ENCODE data around the gene PLXNA3. TPM values are rescaled to one million over a fixed set of nuclear protein-coding genes. Genes with fewer than 3 reads are reported as not detected.

The PLXNA3 gene
- polyA plus RNA-seq, 3 donors = 49.7 to 65.3 (median 53.2) TPM

DNA sequence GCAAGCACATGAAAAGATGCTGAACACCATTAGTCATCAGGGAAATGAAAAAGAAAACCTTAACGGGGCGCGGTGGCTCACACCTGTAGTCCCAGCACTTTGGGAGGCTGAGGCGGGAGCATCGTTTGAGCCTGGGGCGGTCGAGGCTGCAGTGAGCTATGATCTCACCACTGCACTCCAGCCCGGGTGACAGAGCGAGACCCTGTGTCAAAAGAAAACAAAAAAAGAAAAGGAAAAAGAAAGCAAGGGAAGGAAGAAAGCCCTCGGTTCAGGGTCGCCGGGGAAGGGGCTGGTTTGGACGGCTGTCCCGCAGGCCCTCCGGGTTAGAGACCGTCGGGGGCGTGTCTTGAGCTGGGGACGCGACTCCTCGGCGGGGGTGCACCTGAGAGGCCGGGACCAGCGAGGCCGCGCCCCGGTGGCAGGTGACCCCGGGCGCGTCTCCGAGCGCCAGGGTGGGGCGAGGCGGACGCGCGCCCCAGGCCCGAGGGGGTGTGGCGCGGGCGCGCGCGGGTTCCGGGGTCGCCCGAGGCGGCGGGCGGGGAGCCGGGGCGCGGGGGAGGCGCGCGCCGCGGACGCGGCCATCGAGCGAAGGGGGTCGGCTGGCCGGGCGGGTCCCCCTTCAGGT lies 478 bp upstream of the PLXNA3 start:
- DNase-seq = no peak

DNA sequence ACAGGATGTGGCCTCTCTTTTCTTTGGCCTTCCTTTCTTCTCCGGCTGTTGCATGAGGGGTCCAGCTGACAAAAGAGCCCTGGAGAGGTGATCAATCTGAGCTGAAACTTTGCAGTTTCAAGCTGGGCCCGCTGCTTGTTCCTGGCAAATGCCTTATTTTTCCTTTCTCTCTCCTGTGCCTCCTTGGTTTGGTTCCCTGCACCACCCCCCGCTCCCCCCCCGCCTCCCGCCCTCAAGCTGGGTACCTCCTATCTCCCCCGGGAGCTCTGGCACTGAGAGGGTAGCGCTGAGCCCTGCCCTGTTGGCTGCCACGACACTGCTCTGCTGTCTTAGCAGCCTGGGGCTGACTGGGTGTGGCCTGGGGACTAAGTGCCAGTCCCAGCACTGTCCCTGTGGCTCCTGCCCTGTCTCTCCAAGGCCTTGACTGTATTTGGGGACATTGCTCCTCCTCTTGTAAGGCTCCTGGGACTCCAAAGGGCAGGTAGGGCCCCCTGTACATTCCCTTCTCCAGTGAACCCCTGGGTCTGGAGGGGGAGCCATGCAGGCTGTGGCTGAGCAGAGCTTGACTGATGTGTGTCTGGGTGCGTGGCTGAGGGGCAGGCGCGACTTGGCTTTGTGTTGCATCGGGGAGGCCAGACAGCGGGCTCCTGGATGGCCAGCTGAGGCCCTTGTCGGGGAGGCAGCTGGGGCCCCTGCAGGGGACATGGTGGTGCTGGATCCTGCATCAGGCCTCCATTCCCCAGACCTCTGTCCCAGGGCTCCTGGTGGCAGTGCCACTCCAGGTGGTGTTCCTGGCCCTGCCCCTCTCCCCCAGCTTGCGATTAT lies 1.1 kb downstream of the PLXNA3 start:
- DNase-seq = no peak

GRCh38 chrX:154459832-154460231 lies 1.8 kb downstream of the PLXNA3 start:
- DNase-seq = no peak

DNA sequence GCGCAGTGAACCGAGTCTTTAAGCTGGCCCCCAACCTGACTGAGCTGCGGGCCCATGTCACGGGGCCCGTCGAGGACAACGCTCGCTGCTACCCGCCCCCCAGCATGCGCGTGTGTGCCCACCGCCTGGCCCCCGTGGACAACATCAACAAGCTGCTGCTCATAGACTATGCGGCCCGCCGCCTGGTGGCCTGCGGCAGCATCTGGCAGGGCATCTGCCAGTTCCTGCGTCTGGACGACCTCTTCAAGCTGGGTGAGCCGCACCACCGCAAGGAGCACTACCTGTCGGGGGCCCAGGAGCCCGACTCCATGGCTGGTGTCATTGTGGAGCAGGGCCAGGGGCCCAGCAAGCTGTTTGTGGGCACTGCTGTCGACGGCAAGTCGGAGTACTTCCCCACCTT lies 2.2 kb downstream of the PLXNA3 start:
- DNase-seq = no peak

- no peak for DNase-seq
Measured at GRCh38 chrX:154462396-154462795, 4.3 kb downstream of the PLXNA3 start.

GRCh38 chrX:154463611-154464220 lies 5.6 kb downstream of the PLXNA3 start:
- no peak for DNase-seq

- DNase-seq = no peak
Measured at GRCh38 chrX:154464806-154465365, 6.8 kb downstream of the PLXNA3 start.

DNA sequence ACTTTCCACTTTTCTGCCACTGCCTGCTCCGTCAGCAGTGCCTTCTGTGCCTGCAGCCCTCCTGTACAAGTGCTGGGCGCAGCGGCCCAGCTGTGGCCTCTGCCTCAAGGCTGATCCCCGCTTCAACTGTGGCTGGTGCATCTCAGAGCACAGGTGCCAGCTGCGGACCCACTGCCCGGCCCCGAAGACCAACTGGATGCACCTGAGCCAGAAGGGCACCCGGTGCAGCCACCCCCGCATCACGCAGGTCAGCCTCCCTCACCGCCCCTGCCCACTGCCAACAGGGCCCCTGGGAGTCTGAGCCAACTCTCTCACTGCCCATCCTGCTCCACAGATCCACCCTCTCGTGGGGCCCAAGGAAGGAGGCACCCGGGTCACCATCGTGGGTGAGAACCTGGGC lies 7.5 kb downstream of the PLXNA3 start:
- no peak for DNase-seq

GRCh38 chrX:154466036-154466435 lies 8.0 kb downstream of the PLXNA3 start:
- DNase-seq = no peak

GRCh38 chrX:154466907-154467306 lies 8.8 kb downstream of the PLXNA3 start:
- DNase-seq = no peak

DNA sequence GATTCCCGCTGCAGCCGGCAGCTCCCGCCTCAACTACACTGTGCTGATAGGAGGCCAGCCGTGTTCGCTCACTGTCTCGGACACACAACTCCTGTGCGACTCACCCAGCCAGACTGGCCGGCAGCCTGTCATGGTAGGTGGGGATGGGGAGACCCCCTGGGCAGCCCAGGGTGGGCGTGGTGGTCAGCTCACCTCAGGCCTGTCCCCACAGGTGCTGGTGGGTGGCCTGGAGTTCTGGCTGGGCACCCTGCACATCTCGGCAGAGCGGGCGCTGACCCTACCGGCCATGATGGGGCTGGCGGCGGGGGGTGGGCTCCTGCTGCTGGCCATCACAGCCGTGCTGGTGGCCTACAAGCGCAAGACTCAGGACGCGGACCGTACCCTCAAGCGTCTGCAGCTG lies 9.5 kb downstream of the PLXNA3 start:
- DNase-seq = no peak

DNA sequence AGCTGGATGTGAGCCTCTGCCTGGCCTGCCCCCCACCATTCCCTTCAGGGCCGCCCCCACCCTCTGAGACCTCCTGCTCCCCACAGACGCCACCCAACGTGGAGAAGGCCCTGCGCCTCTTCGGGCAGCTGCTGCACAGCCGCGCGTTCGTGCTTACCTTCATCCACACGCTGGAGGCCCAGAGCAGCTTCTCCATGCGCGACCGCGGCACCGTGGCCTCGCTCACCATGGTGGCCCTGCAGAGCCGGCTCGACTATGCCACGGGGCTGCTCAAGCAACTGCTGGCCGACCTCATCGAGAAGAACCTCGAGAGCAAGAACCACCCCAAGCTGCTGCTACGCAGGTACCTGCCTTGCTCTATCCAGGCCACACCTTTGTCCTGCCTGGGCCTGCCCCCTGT lies 10.1 kb downstream of the PLXNA3 start:
- DNase-seq = no peak

- no peak for DNase-seq
Measured at GRCh38 chrX:154469114-154469513, 11.0 kb downstream of the PLXNA3 start.

DNA sequence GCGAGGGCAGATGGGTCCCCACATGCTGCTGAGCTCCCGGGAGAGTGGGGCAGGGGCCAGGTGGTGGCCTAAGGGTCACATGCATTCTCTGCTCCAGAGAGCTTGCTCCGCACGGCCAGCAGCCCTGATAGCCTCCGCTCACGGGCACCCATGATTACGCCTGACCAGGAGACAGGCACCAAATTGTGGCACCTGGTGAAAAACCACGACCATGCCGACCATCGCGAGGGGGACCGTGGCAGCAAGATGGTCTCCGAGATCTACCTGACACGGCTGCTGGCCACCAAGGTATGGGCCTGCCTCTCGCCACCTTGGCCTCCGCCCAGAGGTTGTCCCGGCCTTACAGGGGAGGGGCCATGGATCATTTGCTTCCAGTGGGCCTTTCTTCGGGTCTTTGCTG lies 11.8 kb downstream of the PLXNA3 start:
- no peak for DNase-seq

DNA sequence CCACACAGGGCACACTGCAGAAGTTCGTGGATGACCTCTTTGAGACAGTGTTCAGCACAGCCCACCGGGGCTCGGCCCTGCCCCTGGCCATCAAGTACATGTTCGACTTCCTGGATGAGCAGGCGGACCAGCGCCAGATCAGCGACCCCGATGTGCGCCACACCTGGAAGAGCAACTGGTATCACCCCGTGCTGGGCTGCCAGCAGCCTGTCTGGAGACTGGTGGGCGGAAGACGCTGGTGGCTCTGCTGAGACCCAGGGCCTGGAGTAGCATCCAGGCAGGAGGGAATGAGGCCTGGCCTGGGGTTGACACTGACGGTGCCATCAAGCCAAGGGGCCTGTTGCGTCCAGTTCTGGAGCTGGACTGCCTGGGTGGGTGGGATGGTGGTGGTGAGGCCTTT lies 12.4 kb downstream of the PLXNA3 start:
- DNase-seq = no peak

DNA sequence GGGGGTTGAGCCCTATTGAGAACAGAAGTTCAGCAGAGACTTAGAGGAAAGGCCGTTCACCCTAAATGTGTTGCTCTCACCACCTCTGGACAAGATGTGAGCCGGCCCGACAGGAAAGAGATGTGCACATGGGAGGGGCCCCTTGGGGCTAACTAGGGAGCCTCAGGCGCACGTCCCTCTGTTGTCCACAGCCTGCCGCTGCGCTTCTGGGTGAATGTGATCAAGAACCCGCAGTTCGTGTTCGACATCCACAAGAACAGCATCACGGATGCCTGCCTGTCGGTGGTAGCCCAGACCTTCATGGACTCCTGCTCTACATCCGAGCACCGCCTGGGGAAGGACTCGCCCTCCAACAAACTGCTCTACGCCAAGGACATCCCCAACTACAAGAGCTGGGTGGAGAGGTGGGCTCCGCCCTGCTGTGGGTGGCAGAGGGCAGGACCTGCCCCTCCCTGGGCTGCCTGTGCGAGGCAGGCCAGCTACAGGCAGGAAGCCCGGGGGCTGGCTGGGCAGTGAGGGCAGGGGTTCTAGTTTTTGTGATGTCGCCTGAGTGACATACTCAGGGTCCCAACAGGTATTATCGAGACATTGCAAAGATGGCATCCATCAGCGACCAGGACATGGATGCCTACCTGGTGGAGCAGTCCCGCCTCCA lies 13.0 kb downstream of the PLXNA3 start:
- DNase-seq = no peak

DNA sequence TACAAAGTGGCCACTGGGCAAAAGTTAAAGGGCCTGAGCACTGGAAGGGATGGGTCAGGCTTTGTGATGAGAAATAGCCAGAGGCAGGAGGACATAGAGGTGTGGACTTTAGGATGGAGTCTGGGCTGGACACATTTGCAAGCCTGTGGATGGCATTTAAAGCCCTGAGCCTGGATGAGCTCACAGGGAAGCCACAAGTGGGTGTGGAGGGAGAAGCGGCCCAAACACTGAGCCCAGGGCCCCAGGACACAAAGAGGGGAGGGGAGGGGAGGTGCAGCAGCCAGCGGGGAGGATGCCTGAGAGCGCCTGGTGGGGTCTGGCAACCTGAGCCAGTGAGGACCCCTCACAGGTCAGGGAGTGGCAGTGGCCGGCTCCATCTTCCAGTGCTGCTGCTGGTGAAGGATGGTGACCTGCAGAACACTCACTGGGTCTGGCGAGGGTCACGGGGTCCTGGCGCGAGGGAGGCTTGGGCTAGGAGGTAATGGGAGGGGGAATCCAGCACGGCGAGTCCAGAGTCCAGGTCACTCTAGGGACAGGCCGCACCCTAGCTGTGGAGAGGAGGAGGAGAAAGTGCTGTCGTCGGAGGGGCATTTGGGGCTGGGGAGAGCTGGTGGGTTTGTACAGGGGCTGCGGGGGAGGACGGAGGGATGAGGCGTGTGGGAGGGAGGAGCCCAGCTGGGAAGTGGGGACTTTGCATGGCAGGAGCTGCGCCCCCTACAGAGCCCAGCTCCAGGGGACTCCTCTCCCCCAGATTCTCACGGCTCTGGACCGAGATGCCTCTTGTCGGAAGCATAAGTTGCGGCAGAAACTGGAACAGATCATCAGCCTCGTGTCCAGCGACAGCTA lies 14.0 kb downstream of the PLXNA3 start:
- no peak for DNase-seq

DNA sequence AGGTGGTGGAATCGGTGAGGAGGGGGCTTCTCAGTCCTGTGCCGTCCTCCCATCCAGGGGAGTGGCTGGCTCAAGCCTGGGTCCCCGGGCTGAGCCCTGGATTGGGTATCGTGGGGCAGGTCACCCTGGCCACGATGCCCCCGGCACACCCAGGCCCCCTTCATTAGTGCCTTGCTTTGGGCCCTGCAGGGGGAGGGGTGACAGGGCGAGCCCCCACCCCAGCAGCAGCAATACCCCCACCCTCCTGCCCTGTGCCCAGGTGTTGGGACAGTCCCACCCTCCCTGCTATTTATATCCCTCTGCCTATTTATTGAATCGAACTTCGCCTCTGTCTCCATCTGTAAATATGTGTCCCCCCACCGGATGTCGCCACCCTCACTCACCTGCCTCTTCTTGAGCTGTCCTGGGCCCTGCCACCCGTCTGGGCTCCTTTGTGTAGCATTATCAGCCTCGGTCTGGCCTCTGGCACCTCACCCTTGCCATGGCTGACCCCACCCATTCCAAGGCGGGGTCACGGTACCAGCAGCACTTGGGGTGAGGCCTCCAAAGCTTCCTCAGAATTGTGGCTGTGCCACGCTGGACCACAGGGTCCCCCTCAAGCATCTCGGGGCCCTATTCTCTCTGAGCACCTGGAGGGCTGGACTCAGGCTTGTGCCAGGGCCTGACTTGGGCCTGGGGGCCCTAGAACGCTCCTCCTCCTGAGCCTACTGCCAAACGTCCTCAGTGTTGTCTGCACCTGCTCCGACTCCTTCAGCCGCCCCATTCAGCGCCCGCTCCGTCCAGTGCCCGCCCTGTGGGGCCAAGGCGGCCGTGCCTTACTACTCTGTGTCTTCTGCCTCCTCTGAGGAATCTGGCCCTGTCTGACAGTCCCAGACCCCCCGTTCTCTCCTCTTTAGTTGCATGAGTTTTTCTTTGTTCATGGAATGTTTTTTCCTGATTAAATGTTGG lies 14.9 kb downstream of the PLXNA3 start:
- no peak for DNase-seq

- DNase-seq = no peak
Measured at GRCh38 chrX:154473683-154474082, 15.6 kb downstream of the PLXNA3 start.

DNA sequence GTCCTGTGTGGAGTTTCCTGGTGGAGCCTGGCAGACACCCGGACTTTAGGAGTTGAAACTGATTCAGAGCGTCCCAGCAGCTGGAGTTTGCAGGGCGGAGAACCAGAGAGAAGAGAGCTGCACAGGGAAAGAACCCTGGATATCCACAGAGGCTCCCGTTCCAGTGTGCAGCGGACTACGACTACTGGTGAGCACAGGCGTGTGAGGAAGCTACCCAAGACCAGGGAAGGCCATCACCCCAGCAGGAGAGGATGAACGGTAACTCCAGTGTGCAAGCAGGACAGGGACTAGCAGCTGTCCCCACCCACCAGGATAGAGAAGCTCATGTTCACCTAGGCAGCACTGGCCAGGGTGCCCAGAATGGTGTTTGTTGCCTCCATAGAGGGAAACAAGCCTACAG lies 18.7 kb downstream of the PLXNA3 start:
- DNase-seq = no peak
